Vagina (tissue), 2 donors: ENCODE data around the gene OR2A14. TPM values are rescaled to one million over a fixed set of nuclear protein-coding genes. Genes with fewer than 3 reads are reported as not detected.

Experiments used
- DNase-seq, 2 donors: peaks; one replicate each; pipeline ENCODE4 v3.0.0-alpha.2; 2017; ENCODE audit errors: extremely low spot score in 2 of 2
- H3K27ac ChIP-seq: fragments of 200-600 bp; sonication (generic); one replicate; pipeline ENCODE4 v1.5.1; 2019
- H3K27me3 ChIP-seq: fragments of 200-600 bp; sonication (generic); one replicate; pipeline ENCODE4 v1.5.1; 2019
- H3K36me3 ChIP-seq, 2 donors: fragments of 200-600 bp; sonication (generic); one replicate each; pipeline ENCODE4 v1.5.1; 2017 to 2019
- H3K4me1 ChIP-seq: fragments of 200-600 bp; sonication (generic); one replicate; pipeline ENCODE4 v1.5.1; 2019
- H3K4me3 ChIP-seq, 2 donors: fragments of 200-600 bp; sonication (generic); 1 replicate in 1 of 2; 2 replicates in 1 of 2; pipeline ENCODE4 v1.5.1; 2016 to 2019
- H3K9me3 ChIP-seq: fragments of 200-600 bp; sonication (generic); one replicate; pipeline ENCODE4 v1.5.1; 2019
- POLR2A ChIP-seq, 2 donors: fragments of 450-650 bp; IDR thresholded peaks; one replicate each; pipeline ENCODE4 v1.6.1; 2017; ENCODE audit warnings: antibody characterized with exemption in 2 of 2, mild to moderate bottlenecking in 2 of 2, moderate library complexity in 2 of 2
- POLR2AphosphoS5 ChIP-seq, 2 donors: sonication (generic); formaldehyde crosslinking; IDR thresholded peaks; one replicate each; pipeline ENCODE4 v1.9.0; 2017; ENCODE audit warnings: antibody characterized with exemption in 2 of 2, mild to moderate bottlenecking in 2 of 2, low read depth in 1 of 2; ENCODE audit not compliant: insufficient read depth in 1 of 2
- intact Hi-C: fragments of 100-400 bp; cut with DNase I; formaldehyde crosslinking; loops from one replicate; pipeline ENCODE4 v1.15.1; 2023
- total RNA-seq: library from RNA; depleted of rRNA; stranded (reverse); fragments of >200 nt; gene quantifications from one replicate; pipeline ENCODE4 v1.2.3, GENCODE V29; 2016
- TF ChIP-seq, protein P1 (sequence below), 3 experiments: fragments of 450-650 bp in 2 of 3; fragments of 200-600 bp in 1 of 3; sonication (generic) in 1 of 3; IDR thresholded peaks; one replicate each; pipeline ENCODE4 v1.5.1; 2017 to 2019; ENCODE audit warnings: antibody characterized with exemption in 3 of 3, mild to moderate bottlenecking in 2 of 3, moderate library complexity in 2 of 3

OR2A14 gene
- total RNA-seq, 1 donor from 2014 or later = not detected

DNA sequence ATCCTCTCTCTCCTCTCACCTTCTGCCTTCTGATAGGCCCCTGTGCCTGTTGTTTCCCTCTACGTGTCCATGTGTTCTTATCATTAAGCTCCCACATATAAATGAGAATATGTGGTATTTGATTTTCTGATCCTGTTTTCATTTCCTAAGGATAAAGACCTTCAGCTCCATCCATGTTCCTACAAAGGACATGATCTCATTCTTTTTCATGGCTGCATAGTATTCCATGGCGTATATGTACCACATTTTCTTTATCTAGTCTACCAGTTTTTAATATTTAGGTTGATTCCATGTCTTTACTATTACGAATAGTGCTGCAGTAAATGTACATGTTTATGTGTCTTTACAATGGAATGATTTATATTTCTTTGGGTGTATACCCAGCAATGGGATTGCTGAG, 32.3 kb upstream of the OR2A14 start:
- H3K4me3 ChIP-seq = no peak overlapping the region
- H3K36me3 ChIP-seq = no peaks in the 10 kb centered on the region
- intact Hi-C loops = no loop called here
- DNase-seq = no peak
- H3K9me3 ChIP-seq = no peaks in the 10 kb centered on the region
- no peak for TF ChIP-seq POLR2AphosphoS5 (IDR thresholded peaks at IDR 0.05; ENCODE audit: insufficient read depth in 1 of 2, low read depth in 1 of 2)
- no peak for TF ChIP-seq POLR2A (IDR thresholded peaks at IDR 0.05)
- TF ChIP-seq, protein P1, sequence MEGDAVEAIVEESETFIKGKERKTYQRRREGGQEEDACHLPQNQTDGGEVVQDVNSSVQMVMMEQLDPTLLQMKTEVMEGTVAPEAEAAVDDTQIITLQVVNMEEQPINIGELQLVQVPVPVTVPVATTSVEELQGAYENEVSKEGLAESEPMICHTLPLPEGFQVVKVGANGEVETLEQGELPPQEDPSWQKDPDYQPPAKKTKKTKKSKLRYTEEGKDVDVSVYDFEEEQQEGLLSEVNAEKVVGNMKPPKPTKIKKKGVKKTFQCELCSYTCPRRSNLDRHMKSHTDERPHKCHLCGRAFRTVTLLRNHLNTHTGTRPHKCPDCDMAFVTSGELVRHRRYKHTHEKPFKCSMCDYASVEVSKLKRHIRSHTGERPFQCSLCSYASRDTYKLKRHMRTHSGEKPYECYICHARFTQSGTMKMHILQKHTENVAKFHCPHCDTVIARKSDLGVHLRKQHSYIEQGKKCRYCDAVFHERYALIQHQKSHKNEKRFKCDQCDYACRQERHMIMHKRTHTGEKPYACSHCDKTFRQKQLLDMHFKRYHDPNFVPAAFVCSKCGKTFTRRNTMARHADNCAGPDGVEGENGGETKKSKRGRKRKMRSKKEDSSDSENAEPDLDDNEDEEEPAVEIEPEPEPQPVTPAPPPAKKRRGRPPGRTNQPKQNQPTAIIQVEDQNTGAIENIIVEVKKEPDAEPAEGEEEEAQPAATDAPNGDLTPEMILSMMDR (IDR thresholded peaks at IDR 0.05) = no peak
- no peak overlapping the region for H3K27ac ChIP-seq
- H3K27me3 ChIP-seq = no peaks in the 10 kb centered on the region
- H3K4me1 ChIP-seq = no peaks in the 10 kb centered on the region

DNA sequence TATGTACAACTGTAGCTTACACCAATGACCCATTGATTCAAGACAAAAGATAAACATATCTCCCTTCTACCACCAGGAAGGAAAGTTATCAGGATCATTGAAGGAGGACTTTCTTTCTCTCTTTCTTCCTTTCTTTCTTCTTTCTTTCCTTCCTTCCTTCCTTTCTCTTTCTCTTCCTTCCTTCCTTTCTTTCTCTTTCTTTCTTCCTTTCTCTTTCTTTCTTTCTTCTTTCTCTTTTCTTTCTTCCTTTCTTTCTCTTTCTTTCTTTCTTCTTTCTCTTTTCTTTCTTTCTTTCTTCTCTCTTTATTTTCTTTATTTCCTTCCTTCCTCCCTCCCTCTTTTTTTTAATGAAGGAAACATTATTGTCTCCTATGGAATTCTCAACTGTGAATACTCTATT, 24.2 kb upstream of the OR2A14 start:
- Histone ChIP-seq H3K27ac (no peak overlapping the region), H3K36me3 (no peaks in the 10 kb centered on the region), H3K27me3 (no peaks in the 10 kb centered on the region), H3K4me1 (no peaks in the 10 kb centered on the region), H3K9me3 (no peaks in the 10 kb centered on the region), H3K4me3 (no peak overlapping the region)
- TF ChIP-seq, protein P1 (IDR thresholded peaks at IDR 0.05) = no peak
- TF ChIP-seq POLR2A (IDR thresholded peaks at IDR 0.05) (no peak), POLR2AphosphoS5 (IDR thresholded peaks at IDR 0.05; ENCODE audit: insufficient read depth in 1 of 2, low read depth in 1 of 2) (no peak)
- no peak for DNase-seq
- intact Hi-C loops = no loop called here

DNA sequence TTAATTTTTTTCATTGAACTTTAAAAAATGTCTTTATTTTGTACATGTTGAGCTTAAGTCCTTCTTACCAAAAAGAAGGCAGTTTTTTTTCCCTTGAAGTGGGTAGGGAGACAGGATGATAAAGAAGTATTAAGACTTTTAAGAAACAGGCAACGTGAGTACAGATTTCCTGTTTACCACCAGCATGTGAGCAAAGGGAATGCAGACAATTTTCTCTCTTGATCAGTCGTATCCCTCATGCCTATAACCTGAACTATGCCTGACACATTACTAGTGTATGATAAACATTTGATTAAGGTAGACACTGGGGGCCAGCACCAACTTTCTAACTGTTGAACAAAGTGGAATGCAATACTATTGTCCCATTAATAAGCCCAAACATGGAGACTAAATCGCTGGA, 22.4 kb upstream of the OR2A14 start:
- DNase-seq = no peak
- no peaks in the 10 kb centered on the region for H3K4me1 ChIP-seq
- no peaks in the 10 kb centered on the region for H3K36me3 ChIP-seq
- H3K9me3 ChIP-seq = no peaks in the 10 kb centered on the region
- intact Hi-C loops = no loop called here
- TF ChIP-seq POLR2A (IDR thresholded peaks at IDR 0.05) = no peak
- no peak for TF ChIP-seq POLR2AphosphoS5 (IDR thresholded peaks at IDR 0.05; ENCODE audit: insufficient read depth in 1 of 2, low read depth in 1 of 2)
- TF ChIP-seq, protein P1 (IDR thresholded peaks at IDR 0.05) = no peak
- H3K27me3 ChIP-seq = no peaks in the 10 kb centered on the region
- no peak overlapping the region for H3K4me3 ChIP-seq
- H3K27ac ChIP-seq = no peak overlapping the region

DNA sequence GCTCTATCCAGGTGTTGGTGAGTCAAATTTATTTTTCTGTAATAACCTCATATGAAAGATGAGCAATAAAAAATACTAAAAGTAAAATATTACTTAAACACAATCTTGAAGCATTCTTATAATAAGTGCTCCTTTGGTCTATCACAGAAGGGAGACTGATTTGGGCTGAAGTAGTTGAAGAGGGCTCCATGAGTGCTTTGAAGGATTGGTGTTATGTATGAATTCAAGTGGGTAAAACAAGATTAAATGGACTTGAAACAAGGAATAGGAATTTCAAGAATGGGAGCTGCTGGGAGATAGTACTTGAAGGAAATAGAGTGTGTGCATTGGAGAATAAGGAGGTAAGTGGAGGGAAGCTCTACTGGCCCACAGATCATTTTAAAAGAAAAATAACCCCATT, 20.9 kb upstream of the OR2A14 start:
- no peak for DNase-seq
- H3K4me1 ChIP-seq = no peaks in the 10 kb centered on the region
- no peaks in the 10 kb centered on the region for H3K27me3 ChIP-seq
- H3K4me3 ChIP-seq = no peak overlapping the region
- no peaks in the 10 kb centered on the region for H3K36me3 ChIP-seq
- H3K9me3 ChIP-seq = no peaks in the 10 kb centered on the region
- intact Hi-C loops = no loop called here
- TF ChIP-seq, protein P1 (IDR thresholded peaks at IDR 0.05) = no peak
- TF ChIP-seq POLR2AphosphoS5 (IDR thresholded peaks at IDR 0.05; ENCODE audit: insufficient read depth in 1 of 2, low read depth in 1 of 2) (no peak), POLR2A (IDR thresholded peaks at IDR 0.05) (no peak)
- H3K27ac ChIP-seq = no peak overlapping the region

DNA sequence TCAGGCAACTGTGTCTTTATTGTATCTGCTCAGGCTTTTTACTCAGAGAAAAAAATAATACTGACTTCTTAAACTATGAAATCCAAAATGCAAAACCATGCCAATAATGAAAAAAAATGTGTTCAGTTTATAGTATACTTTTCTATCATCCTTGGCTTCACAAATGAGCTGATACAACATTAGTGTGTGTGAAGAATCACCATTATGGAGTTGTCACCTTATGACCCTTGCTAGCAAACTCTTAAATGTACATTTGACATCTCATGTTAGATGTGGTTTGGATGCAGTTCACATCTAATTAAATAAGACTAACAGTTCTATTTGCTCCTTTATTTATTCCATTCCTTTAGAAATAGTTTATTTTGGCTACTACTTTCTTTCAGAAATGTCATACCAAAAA, 17.8 kb upstream of the OR2A14 start:
- Histone ChIP-seq H3K27ac (no peak overlapping the region), H3K27me3 (no peaks in the 10 kb centered on the region), H3K4me3 (no peak overlapping the region), H3K36me3 (no peaks in the 10 kb centered on the region), H3K4me1 (no peaks in the 10 kb centered on the region), H3K9me3 (no peaks in the 10 kb centered on the region)
- intact Hi-C loops = no loop called here
- DNase-seq = no peak
- no peak for TF ChIP-seq POLR2A (IDR thresholded peaks at IDR 0.05)
- no peak for TF ChIP-seq POLR2AphosphoS5 (IDR thresholded peaks at IDR 0.05; ENCODE audit: insufficient read depth in 1 of 2, low read depth in 1 of 2)
- TF ChIP-seq, protein P1 (IDR thresholded peaks at IDR 0.05) = no peak
